ENCODE data around the gene GK. TPM values are rescaled to one million over a fixed set of nuclear protein-coding genes. Genes with fewer than 3 reads are reported as not detected.

Gene GK
- total and polyA plus RNA-seq, 9 of the 15 experiments (the other 6 are each of a cell fraction or from before 2014, with no cell fraction given): 8.0 to 15.7 (median 12.4) TPM

- TF ChIP-seq CHD7 (IDR thresholded peaks at IDR 0.05; ENCODE audit: low read depth, low read length): no peak
- TF ChIP-seq, protein P1, sequence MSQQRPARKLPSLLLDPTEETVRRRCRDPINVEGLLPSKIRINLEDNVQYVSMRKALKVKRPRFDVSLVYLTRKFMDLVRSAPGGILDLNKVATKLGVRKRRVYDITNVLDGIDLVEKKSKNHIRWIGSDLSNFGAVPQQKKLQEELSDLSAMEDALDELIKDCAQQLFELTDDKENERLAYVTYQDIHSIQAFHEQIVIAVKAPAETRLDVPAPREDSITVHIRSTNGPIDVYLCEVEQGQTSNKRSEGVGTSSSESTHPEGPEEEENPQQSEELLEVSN (IDR thresholded peaks at IDR 0.05; ENCODE audit: borderline replicate concordance in 1 of 2, extremely low read depth in 1 of 2, insufficient read depth in 1 of 2, insufficient read length in 1 of 2, low read depth in 1 of 2, low read length in 1 of 2, poor library complexity in 1 of 2, severe bottlenecking in 1 of 2): peak; percentile 89 to 93
- no peak for TF ChIP-seq WHSC1 (IDR thresholded peaks at IDR 0.05; ENCODE audit: low read length)
- TF ChIP-seq ZNF584 (CRISPR knock-in tag; IDR thresholded peaks at IDR 0.05; ENCODE audit: low read depth): no peak
- TF ChIP-seq TGIF2 (CRISPR knock-in tag; IDR thresholded peaks at IDR 0.05): 0 out of 2 replicates have a peak, but pooled peaks have one; percentile 28
- TF ChIP-seq, protein P2, sequence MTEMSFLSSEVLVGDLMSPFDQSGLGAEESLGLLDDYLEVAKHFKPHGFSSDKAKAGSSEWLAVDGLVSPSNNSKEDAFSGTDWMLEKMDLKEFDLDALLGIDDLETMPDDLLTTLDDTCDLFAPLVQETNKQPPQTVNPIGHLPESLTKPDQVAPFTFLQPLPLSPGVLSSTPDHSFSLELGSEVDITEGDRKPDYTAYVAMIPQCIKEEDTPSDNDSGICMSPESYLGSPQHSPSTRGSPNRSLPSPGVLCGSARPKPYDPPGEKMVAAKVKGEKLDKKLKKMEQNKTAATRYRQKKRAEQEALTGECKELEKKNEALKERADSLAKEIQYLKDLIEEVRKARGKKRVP (CRISPR knock-in tag; IDR thresholded peaks at IDR 0.05): no peak
- no peak for TF ChIP-seq NR4A1 (CRISPR knock-in tag; IDR thresholded peaks at IDR 0.05)
- TF ChIP-seq NR4A1 (tag; IDR thresholded peaks at IDR 0.05): no peak
- no peak for TF ChIP-seq BACH1 (tag; IDR thresholded peaks at IDR 0.05)
- no peak for TF ChIP-seq FOXJ3 (CRISPR knock-in tag; IDR thresholded peaks at IDR 0.05)
- no peak for TF ChIP-seq TCF7 (IDR thresholded peaks at IDR 0.05; ENCODE audit: borderline replicate concordance)
- no peak for TF ChIP-seq RUNX1 (IDR thresholded peaks at IDR 0.05; ENCODE audit: low read depth)
Observed at GRCh38 chrX:30652527-30653414, 452 bp upstream of the GK start (continued).

Measured in K562 (cell line).